ENCODE measurements around the gene TGIF1.
"Not testable (repeated sequence)": the region's sequence is repeated elsewhere in the genome, so short reads cannot be mapped to it uniquely, and the experiment has no call there.

The TGIF1 gene

GRCh38 chr18:3450012-3450798 is at the start of gene TGIF1:
Gene TGIF1 (plus strand): TSS chr18:3450172. CDS start chr18:3450490, 318 bp downstream.
- DNase-seq: peak; percentile 56 to 69

DNA sequence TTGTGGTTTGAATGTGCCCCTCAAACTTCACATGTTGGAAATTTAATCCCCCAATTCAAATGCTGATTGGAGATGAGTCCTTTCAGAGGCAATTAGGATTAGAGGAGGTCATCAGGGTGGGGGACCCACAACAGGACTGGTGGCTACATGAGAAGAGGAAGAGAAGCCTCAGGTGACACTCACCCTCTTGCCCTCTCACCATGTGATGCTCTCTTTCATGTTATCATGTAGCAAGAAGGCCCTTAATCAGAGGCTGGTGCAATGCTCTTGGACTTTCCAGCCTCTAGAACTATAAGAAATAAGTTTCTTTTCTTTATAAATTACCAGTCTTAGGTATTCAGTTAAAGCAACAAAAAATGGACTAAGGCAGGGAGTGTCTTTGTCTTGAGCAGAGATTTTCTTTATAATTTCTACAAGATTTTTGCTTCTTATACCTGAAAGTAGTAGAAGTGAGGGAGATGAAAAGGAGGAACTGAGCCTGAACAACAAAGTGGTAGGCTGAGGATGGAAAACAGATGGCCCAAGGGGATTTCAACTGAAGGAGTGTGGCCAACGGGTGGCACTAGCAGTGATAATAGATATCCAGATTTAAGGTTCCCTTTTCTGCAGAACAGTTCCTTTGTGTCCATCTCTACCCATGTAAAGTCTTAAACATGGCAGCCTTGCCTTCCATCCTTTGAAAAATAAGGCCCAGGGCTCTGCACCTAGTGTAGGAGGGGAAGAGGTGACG is 49.2 kb upstream of the TGIF1 start:
- no peak for DNase-seq

DNA sequence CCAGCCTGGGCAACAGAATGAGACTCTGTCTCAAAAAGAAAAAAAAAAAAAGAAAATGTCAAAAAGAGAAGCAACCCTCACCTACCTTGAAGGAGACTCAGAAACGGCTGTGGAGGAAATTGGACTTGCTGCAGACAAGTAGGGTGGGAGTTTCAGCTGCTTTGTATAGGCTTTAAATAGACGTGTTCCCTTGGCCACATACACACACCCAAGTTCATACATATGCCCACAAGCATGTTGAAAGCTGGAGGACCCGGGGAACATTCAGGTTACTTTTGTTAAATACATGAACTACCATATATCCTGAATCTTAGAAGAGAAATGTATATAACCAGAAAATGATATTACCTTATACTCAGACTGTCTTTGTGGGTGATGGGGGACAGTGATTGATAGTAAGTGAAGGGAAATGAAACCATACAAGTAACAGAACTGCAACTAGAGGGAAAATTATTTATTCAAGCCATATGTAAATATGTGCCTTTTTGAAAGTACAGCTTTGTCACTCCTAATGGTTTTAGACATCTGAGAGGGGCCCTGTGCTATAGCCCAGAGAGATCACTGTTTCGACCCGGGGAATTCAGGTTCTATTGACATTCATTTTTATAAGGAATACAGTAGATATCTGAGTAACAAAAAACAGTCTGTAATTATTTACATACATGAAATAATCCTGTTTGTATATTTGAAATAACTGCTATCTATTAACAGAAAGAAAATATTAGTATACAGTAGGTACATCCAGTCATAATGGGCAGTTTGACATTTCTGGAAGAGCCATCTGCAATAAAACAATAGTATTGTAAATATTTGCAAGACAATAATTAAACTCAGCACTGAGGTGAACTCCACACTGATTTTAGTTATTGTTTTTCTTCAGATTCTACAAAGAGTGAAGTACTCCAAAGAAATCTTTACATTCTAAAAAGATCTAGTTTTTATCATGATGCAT is 48.0 kb upstream of the TGIF1 start:
- DNase-seq: no peak

- no peak for DNase-seq
Measured at GRCh38 chr18:3402982-3403451, 47.0 kb upstream of the TGIF1 start.

DNA sequence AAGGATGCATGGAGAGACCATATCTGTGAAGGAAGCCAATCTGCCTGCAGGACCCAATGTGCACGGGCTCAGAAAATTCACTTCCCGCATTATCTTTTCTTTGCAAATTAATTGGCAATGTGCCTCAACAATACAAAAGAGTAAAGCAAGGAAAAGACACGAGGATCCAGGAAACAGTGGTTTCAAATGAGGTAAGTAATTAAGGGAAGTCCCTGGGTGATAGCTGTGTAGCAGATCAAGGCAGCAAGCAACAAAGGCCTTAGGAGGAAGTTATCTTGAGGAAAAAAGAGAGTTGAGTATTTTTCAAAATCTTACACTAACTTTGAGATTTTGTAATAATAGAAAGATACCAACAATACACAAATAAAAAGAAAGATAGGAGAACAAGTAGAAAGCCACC is 44.3 kb upstream of the TGIF1 start:
- no peak for DNase-seq

- no peak for DNase-seq
Measured at GRCh38 chr18:3408107-3408506, 41.9 kb upstream of the TGIF1 start.

DNA sequence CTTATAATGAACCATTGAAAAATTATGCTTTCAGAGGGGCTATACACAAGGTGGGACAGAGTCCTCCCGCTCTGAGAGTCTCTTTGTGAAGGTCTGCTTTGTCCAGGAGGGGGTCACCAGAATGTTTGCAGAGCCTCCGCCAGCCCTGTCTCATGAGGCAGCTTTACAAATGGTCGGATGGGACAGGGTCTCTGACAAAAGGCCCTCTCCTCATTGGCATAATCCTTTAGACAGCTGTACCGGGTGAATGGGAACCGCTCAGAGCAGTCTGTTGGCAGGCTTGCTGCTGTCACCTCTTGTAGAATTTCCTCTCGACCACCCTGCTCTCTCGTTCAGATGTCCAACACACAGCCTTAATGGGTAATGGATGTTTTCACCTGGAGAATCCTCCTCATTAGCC is 40.2 kb upstream of the TGIF1 start:
- no peak for DNase-seq

DNA sequence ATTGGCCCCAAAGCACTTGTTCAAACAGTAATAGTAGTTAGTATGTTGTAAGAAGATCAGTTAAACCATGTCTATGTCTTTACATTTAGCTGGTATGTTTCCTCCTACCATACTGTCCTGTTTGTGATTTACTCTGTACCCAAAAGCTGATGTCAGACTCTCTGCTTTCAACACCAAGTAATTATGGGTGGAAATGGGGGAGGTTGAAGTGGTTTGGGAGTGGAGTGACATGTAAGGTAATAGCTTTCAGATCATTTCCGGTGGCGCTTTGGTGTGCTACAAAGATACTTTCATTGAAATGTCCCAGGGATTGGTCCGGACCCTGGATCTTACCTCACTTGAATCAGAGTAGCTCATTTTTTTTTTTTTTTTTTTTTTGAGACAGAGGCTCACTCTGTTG is 39.7 kb upstream of the TGIF1 start:
- DNase-seq: no peak

DNA sequence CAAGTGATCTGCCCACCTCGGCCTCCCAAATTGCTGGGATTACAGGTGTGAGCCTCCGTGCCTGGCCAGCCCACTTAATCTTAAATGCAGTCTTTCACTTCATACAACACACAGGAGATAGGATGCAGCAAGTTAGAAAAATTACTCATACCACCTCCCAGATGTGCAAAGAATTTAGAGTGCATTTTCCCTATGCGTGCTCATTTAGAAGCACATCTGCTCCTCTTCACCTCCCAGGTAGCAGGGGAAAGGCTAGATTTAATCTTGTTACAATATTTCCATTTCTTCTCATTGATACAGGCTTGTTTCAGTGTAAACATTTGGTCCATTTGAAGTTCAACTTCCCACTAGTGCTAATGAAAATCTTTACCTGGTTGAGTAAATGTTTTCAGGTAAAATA is 39.1 kb upstream of the TGIF1 start:
- not testable (repeated sequence) for DNase-seq

GRCh38 chr18:3411327-3411726 is 38.6 kb upstream of the TGIF1 start:
- DNase-seq: no peak

DNA sequence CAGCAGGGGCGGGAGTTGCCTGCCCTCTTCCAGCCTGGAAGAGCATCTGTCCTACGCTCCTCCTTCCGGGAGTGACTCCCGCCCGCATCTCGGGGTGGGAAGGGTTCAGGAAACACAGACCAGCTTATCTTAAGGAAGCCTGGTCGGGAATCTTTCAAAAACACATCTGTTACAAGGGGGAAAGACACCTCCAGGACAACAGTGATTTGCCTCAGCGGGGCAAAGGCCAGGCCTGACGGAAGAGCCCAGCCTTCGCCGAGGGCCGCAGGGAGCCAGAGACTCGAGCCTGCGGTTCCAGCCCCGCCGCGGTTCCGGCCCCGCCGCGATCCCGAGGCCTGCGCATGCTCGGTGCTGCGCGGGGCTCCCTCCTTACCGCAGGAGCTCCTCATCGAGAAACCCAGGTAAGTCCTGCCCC is 38.1 kb upstream of the TGIF1 start:
- DNase-seq: peak; percentile 19 to 33

GRCh38 chr18:3412528-3412927 is 37.4 kb upstream of the TGIF1 start:
- DNase-seq: peak; percentile 58 to 65

DNA sequence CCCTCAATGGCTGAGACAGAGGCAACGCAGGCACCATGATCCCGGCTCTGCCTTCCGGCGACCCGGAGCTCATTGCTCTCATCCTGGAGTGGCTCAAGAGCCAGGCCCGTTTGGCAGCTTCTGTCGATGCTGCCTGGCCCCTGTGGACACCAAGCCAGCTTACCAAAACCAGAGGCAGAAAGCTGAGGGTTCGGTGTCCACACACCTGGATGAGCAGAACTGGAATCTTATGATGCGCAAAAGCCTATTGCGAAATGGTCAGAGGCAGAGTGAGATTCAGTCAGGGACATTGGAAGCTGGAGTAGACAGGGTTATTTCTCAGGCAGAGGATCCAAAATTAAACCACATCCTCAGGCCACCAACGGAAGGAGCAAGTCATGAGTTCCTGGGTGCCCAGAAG is 34.9 kb upstream of the TGIF1 start:
- DNase-seq: no peak

GRCh38 chr18:3418083-3418482 is 31.9 kb upstream of the TGIF1 start:
- DNase-seq: no peak

DNA sequence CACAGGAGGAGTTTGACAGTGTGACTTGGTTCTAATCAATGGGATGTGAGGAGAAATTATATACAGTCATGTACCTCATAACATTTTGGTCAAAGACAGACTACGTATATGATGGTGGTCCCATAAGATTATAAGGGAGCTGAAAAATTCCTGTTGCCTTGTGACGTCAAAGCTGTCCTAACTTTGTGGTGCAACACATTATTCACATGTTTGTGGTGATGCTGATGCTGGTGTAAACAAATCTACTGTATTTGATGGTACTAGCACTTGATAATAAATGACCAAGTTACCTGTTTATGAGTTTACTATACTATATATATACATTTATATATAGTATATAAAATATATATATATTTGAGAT is 29.1 kb upstream of the TGIF1 start:
- no peak for DNase-seq

DNA sequence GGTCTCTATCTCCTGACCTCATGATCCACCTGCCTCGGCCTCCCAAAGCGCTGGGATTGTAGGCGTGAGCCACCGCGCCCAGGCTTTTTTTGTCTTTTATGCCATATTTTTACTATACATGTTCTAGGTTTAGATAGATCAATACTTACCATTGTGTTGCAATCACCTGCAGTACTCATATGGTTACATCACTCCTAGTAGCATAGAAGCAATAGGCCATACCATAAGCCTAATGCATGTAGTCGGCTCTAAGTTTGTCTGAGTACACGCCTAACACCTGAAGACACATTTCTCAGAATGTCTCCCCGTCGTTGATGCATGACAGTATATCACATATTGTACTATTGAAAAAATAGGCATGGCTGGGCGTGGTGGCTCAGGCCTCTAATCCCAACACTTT is 27.1 kb upstream of the TGIF1 start:
- DNase-seq: no peak

GRCh38 chr18:3424280-3424890 is 25.6 kb upstream of the TGIF1 start:
- DNase-seq: no peak

- DNase-seq: no peak
Measured at GRCh38 chr18:3425030-3425429, 24.9 kb upstream of the TGIF1 start.

DNA sequence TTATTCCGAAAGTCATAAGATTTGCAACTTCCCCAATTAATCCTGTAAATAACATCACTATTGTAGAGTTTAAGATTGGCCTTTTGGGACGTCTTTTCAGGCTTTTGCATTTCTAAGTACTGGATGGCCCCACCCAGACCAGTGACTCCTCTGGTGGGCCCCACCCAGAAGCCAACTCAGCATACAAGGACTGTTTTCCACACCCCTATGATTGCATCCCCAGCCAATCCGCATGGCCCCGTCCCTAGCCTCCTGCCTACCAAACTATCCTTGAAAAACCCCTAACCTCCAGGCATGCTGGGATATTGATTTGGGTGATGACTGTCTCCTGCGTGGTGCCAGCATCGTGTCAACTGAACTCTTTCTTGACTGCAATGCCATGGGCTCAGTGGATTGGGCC is 24.5 kb upstream of the TGIF1 start:
- DNase-seq: no peak

DNA sequence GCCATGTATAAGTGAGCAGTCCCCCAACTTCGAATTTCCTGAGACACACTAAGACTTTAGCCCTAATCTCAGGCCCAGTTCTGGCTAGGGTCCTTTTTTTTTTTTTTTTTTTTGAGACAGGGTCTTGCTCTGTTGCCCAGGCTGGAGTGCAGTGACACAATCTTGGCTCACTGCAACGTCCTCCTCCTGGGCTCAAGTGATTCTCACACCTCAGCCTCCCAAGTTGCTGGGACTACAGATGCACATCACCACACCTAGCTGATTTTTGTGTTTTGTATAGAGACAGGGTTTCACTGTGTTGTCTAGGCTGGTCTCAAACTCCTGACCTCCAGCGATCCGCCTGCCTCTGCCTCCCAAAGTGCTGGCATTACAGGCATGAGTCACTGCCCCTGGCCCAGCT is 23.9 kb upstream of the TGIF1 start:
- DNase-seq: no peak

- DNase-seq: no peak
Measured at GRCh38 chr18:3427944-3428343, 22.0 kb upstream of the TGIF1 start.

- no peak for DNase-seq
Measured at GRCh38 chr18:3429121-3429520, 20.9 kb upstream of the TGIF1 start.

- no peak for DNase-seq
Measured at GRCh38 chr18:3434685-3435084, 15.3 kb upstream of the TGIF1 start.
